ENCODE data around the gene EMC10. TPM values are rescaled to one million over a fixed set of nuclear protein-coding genes. Genes with fewer than 3 reads are reported as not detected.

The EMC10 gene
- total and polyA plus RNA-seq, 8 donors, result 30.8 to 284 (median 57.6) TPM

- Histone ChIP-seq H3K27me3 (peaks cover 0 to 16% (median 5%) of the 10 kb centered on the region in 3 donors), H3K36me3 (peaks cover 0 to 6% (median 2%) of the 10 kb centered on the region in 4 donors), H3K9me3 (peaks cover 0 to 4% (median 0%) of the 10 kb centered on the region in 4 donors), H3K4me1 (peaks cover 0 to 4% (median 0%) of the 10 kb centered on the region in 4 donors), H3K27ac (no peak overlapping the region), H3K4me3 (no peak overlapping the region)
- intact Hi-C loops (cut with DNase I; ENCODE audit: low total_unique reads), result no loop called here
- WGBS, 5 donors, result 83 to 90% (median 87%) methylated on average over 5 of the region's 5 CpGs
- DNase-seq, result no peak
- TF ChIP-seq POLR2A (IDR thresholded peaks at IDR 0.05), result no peak
- no peak for TF ChIP-seq CTCF (IDR thresholded peaks at IDR 0.05)
- no peak for TF ChIP-seq POLR2AphosphoS5 (IDR thresholded peaks at IDR 0.05)
- TF ChIP-seq EP300 (IDR thresholded peaks at IDR 0.05), result no peak
Observed at GRCh38 chr19:50495020-50495531, 18.8 kb downstream of the EMC10 start.

GRCh38 chr19:50496189-50497021, 20.1 kb downstream of the EMC10 start:
- TF ChIP-seq CTCF (IDR thresholded peaks at IDR 0.05) (no peak), POLR2A (IDR thresholded peaks at IDR 0.05) (no peak), POLR2AphosphoS5 (IDR thresholded peaks at IDR 0.05) (no peak), EP300 (IDR thresholded peaks at IDR 0.05) (no peak)
- Histone ChIP-seq H3K27me3 (peaks cover 0 to 8% (median under 1%) of the 10 kb centered on the region in 3 donors), H3K4me1 (peaks cover 0 to 4% (median 1%) of the 10 kb centered on the region in 4 donors), H3K27ac (no peak overlapping the region), H3K9me3 (no peaks in the 10 kb centered on the region), H3K36me3 (no peaks in the 10 kb centered on the region), H3K4me3 (no peak overlapping the region)
- WGBS, 5 donors, result 52 to 62% (median 60%) methylated on average over 25 to 30 of the region's 30 CpGs
- intact Hi-C loops (cut with DNase I; ENCODE audit: low total_unique reads), result no loop called here
- DNase-seq, result peak in 1 of 2 donors; percentile 77

GRCh38 chr19:50497022-50497405, 20.7 kb downstream of the EMC10 start:
- peaks cover 0 to 6% (median 0%) of the 10 kb centered on the region in 3 donors for H3K27me3 ChIP-seq
- no peak for TF ChIP-seq CTCF (IDR thresholded peaks at IDR 0.05)
- no peak for TF ChIP-seq EP300 (IDR thresholded peaks at IDR 0.05)
- no peak for TF ChIP-seq POLR2AphosphoS5 (IDR thresholded peaks at IDR 0.05)
- TF ChIP-seq POLR2A (IDR thresholded peaks at IDR 0.05), result no peak
- H3K4me1 ChIP-seq, result peaks cover 0 to 4% (median 1%) of the 10 kb centered on the region in 4 donors
- H3K4me3 ChIP-seq, result no peak overlapping the region
- H3K9me3 ChIP-seq, result no peaks in the 10 kb centered on the region
- no peak for DNase-seq
- no peak overlapping the region for H3K27ac ChIP-seq
- no peaks in the 10 kb centered on the region for H3K36me3 ChIP-seq
- intact Hi-C loops (cut with DNase I; ENCODE audit: low total_unique reads), result no loop called here
- WGBS, 5 donors, result 58 to 75% (median 64%) methylated on average over 8 of the region's 8 CpGs

GRCh38 chr19:50498219-50499056, 22.1 kb downstream of the EMC10 start:
- Histone ChIP-seq H3K9me3 (no peaks in the 10 kb centered on the region), H3K4me1 (peaks cover 0 to 4% (median 1%) of the 10 kb centered on the region in 4 donors), H3K27ac (no peak overlapping the region), H3K36me3 (no peaks in the 10 kb centered on the region), H3K4me3 (no peak overlapping the region), H3K27me3 (peaks cover 0 to 6% (median 0%) of the 10 kb centered on the region in 3 donors)
- TF ChIP-seq EP300 (IDR thresholded peaks at IDR 0.05) (no peak), POLR2A (IDR thresholded peaks at IDR 0.05) (no peak), POLR2AphosphoS5 (IDR thresholded peaks at IDR 0.05) (no peak), CTCF (IDR thresholded peaks at IDR 0.05) (no peak)
- DNase-seq, result no peak
- 77 to 84% (median 82%) methylated on average over 11 of the region's 11 CpGs for WGBS, 5 donors
- intact Hi-C loops (cut with DNase I; ENCODE audit: low total_unique reads), result no loop called here

Data from stomach (tissue), 9 donors.